DND-41 (cell line): ENCODE results near the gene USP6.
"Not testable (repeated sequence)": the region's sequence is repeated elsewhere in the genome, so short reads cannot be mapped to it uniquely, and the experiment has no call there.

ENCODE experiments used
- CTCF ChIP-seq: IDR thresholded peaks from 2 replicates; pipeline ENCODE4 v1.5.1; 2012; ENCODE audit warnings: borderline replicate concordance, low read length, moderate library complexity, mild to moderate bottlenecking; ENCODE audit not compliant: poor library complexity, severe bottlenecking; ENCODE audit errors: extremely low read depth
- EZH2 ChIP-seq: IDR thresholded peaks from 3 replicates; pipeline ENCODE4 v1.6.1; 2012; ENCODE audit warnings: borderline replicate concordance, low read depth, mild to moderate bottlenecking, moderate library complexity, low read length, inconsistent platforms; ENCODE audit not compliant: severe bottlenecking

GRCh38 chr17:5132503-5133225, 16.8 kb downstream of the USP6 start:
- not testable (repeated sequence) for TF ChIP-seq EZH2, CTCF
